HG02885 (cell line): Measurements from ENCODE around the gene TBC1D16.

Experiments used
- ATAC-seq: cut with Tn5 transposase; IDR thresholded peaks from one replicate; pipeline ENCODE4 v1.9.1; 2021; ENCODE audit warnings: mild to moderate bottlenecking; ENCODE audit not compliant: unreplicated experiment, poor library complexity

TBC1D16 gene

GRCh38 chr17:79990051-79990592, 45.5 kb downstream of the TBC1D16 start:
- no peak for ATAC-seq

GRCh38 chr17:79989106-79989835, 46.4 kb downstream of the TBC1D16 start:
- ATAC-seq: no peak

GRCh38 chr17:79988185-79988971, 47.3 kb downstream of the TBC1D16 start:
- ATAC-seq: no peak

GRCh38 chr17:79987935-79988184, 47.8 kb downstream of the TBC1D16 start:
- ATAC-seq: no peak

- no peak for ATAC-seq
Measured at GRCh38 chr17:79987187-79987934, 48.3 kb downstream of the TBC1D16 start.

GRCh38 chr17:79986411-79987186, 49.1 kb downstream of the TBC1D16 start:
- ATAC-seq: no peak

- no peak for ATAC-seq
Measured at GRCh38 chr17:79985943-79986391, 49.7 kb downstream of the TBC1D16 start.

GRCh38 chr17:79985361-79985942, 50.2 kb downstream of the TBC1D16 start:
- no peak for ATAC-seq

- no peak for ATAC-seq
Measured at GRCh38 chr17:79984877-79985276, 50.8 kb downstream of the TBC1D16 start.

- ATAC-seq: no peak
Measured at GRCh38 chr17:79984045-79984840, 51.4 kb downstream of the TBC1D16 start.

- ATAC-seq: no peak
Measured at GRCh38 chr17:79983456-79983855, 52.2 kb downstream of the TBC1D16 start.

GRCh38 chr17:79982986-79983385, 52.7 kb downstream of the TBC1D16 start:
- ATAC-seq: no peak

- ATAC-seq: no peak
Measured at GRCh38 chr17:79981661-79982101, 54.0 kb downstream of the TBC1D16 start.

- ATAC-seq: no peak
Measured at GRCh38 chr17:79981090-79981489, 54.6 kb downstream of the TBC1D16 start.

- ATAC-seq: no peak
Measured at GRCh38 chr17:79980246-79981043, 55.2 kb downstream of the TBC1D16 start.

GRCh38 chr17:79979816-79980215, 55.9 kb downstream of the TBC1D16 start:
- ATAC-seq: no peak

- no peak for ATAC-seq
Measured at GRCh38 chr17:79979221-79979741, 56.4 kb downstream of the TBC1D16 start.

GRCh38 chr17:79978548-79978855, 57.2 kb downstream of the TBC1D16 start:
- ATAC-seq: no peak
